ENCODE data around the gene ATP2C1. TPM values are rescaled to one million over a fixed set of nuclear protein-coding genes. Genes with fewer than 3 reads are reported as not detected.

The ATP2C1 gene
- total RNA-seq, 1 donor from 2014 or later = 68.7 TPM

DNA sequence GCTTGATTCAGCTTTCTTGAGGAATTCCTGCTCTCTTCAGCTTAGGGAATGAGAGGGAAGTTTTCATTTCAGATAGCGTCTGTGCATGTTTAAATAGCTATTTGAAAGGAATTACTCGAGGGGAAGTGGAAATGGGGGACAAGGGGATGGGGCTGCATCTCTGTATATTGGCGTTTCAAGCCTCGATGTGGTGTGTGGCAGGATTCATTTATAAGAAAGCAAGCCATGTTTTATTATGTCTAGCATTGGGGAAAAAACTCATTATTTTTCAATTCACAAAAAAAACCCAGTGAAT, 1.0 kb downstream of the ATP2C1 start:
- intact Hi-C loops (cut with micrococcal nuclease) = loop anchor here (2.0 to 10.0 kb wide), 3 partner anchors 38 to 1770 kb away; partner anchors contain the start of gene UBA5

GRCh38 chr3:130895690-130896488, 2.0 kb downstream of the ATP2C1 start:
- intact Hi-C loops (cut with micrococcal nuclease) = loop anchor here (2.0 to 10.0 kb wide), 2 partner anchors 37 to 1769 kb away; partner anchors contain the start of gene UBA5

DNA sequence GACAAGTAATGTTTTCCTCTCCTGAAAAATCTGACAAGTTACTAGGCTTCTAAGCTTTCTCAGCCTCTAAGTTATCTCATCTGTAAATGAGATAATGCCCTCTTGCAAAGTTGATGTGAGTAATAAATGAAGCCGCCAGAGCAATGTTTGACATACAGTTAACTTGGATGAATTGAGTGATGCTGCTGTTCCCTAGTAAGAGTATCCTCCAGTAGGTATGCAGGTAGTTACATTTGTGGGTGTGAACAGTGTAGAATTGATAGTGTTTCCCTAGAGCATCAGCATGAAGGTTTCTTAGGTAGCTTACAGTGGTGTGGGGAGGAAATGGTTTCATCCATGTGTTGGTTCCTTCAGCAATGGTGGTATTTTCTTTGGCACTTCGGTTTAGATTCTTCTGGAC, 3.4 kb downstream of the ATP2C1 start:
- intact Hi-C loops (cut with micrococcal nuclease) = loop anchor here (10.0 kb wide), 1 partner anchor 1767 kb away; the partner anchor contains the start of gene UBA5

- intact Hi-C loops (cut with micrococcal nuclease) = no loop called here
These were observed 7.1 kb downstream of the ATP2C1 start for GRCh38 chr3:130900959-130901358.

GRCh38 chr3:130901463-130902204, 7.8 kb downstream of the ATP2C1 start:
- intact Hi-C loops (cut with micrococcal nuclease) = no loop called here

GRCh38 chr3:130903412-130903908, 9.6 kb downstream of the ATP2C1 start:
- intact Hi-C loops (cut with micrococcal nuclease) = no loop called here

DNA sequence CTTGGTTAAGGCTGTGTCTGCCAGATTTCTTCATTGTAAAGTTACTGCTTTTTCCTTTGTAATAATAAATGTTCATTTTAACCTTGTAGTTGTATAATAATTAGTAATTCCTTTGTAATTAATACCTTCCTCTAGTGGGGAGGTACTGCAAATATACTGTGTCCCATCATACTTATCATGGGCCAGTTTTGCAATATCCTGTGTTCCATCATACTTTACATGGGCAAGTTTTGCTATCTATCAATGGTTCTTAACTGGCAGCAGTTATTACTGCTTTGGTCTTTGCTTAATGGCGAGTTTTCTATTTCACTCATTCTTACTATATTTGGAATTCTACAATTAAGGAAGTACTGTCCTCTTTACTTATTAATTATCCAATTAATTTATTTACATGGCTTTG, 10.6 kb downstream of the ATP2C1 start:
- intact Hi-C loops (cut with micrococcal nuclease) = no loop called here

- intact Hi-C loops (cut with micrococcal nuclease) = loop anchor here (5.0 kb wide), 1 partner anchor 42 kb away; no protein-coding TSS in a partner anchor
These were observed 11.7 kb downstream of the ATP2C1 start for GRCh38 chr3:130905551-130905950.

DNA sequence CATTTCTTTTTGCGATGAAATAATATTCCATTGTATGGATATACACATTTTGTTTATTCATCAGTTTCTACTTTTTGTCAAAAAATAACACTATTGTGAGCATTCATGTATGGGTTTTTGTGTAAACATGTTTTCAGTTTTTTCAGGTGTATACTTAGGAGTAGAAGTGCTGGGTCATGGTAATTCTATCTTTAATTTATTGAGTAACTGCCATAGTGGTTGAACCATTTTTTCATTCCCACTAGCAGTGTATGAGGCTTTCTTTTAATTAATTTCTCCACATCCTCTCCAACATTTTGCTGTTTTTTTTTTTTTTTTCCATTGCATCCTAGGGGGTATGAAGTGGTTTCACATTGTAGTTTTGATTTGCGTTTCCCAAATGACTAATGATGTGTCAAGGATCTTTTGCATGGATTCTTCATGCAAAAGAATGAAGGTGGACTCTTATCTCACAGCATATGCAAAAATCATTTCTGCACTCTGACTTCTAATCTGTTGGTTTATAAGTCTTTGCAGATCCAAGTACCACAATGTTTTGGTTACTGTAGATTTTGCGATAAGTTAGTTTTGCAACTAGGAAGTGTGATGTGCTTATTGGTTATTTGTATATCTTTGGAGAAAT, 12.6 kb downstream of the ATP2C1 start:
- intact Hi-C loops (cut with micrococcal nuclease) = loop anchor here (5.0 kb wide), 1 partner anchor 41 kb away; no protein-coding TSS in a partner anchor

DNA sequence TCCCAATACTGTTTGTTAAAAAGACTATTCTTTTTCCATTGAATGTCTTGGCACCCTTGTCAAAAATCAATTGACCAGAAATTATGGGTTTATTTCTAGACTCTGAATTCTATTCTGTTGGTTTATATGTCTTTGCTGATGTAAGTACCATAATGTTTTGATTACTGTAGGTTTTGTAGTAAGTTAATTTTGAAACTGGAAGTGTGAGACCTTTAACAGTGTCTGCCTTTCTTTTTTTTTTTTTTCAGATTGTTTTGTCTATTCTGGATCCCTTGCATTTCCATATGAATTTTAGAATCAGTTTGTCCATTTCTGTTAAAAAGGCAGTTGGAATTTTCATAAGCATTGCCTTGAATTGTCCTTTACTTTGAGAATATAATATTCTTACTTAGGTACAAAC, 13.6 kb downstream of the ATP2C1 start:
- intact Hi-C loops (cut with micrococcal nuclease) = loop anchor here (5.0 kb wide), 1 partner anchor 40 kb away; no protein-coding TSS in a partner anchor

- intact Hi-C loops (cut with micrococcal nuclease) = loop anchor here (1.0 to 5.0 kb wide), 5 partner anchors 15 to 162 kb away; partner anchors contain the start of genes ASTE1, NEK11 and PIK3R4
These were observed 14.1 kb downstream of the ATP2C1 start for GRCh38 chr3:130907966-130908365.

GRCh38 chr3:130915567-130916292, 21.8 kb downstream of the ATP2C1 start:
- intact Hi-C loops (cut with micrococcal nuclease) = no loop called here

DNA sequence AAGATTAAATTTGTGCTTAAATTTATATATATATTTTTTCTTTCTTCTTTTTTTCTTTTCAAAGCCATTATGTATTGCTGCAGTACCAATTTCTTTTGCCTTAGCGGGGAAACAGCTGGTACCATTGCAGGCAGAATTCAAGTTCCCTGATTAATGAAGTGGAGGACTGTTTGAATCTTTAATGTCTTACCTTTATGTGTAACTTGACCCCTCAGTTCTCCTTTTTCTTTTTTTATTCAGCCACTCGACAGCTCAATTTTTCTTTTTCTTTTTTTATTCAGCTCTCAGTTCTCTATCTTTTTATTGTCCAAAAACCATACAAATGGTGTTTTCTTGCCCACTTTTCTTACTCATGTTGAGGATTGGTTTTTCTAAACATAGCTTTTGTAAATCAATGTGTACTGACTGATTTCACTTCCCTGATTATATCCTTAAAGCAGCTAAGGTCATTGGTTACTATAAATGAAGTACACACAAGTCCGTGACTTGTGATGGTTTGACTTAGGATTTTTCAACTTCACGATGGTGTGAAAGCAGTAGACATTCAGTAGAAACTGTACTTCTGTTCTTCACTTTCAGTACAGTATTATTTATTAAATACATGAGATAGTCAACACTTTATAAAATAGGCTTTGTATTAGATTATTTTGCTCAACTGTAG, 22.8 kb downstream of the ATP2C1 start:
- intact Hi-C loops (cut with micrococcal nuclease) = no loop called here

DNA sequence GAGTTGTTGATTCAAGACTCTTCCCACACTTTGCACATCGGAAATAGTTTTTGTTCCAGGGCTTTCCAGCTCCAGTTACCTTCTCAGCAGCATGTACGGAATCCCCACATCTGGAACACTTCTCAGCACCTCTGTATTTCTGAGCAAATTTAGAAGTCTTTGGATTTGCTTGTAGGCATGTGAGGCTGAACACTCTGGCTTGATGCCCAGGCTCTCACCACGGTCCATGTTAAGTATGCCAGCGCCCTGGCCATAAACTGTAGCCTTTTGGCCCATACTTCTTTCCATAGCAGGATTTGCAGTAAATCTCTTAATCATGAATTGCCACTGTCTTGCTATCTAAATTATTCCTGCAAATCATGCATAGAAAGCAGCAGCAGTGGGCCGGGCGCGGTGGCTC, 24.4 kb downstream of the ATP2C1 start:
- intact Hi-C loops (cut with micrococcal nuclease) = no loop called here

- intact Hi-C loops (cut with micrococcal nuclease) = no loop called here
These were observed 31.7 kb downstream of the ATP2C1 start for GRCh38 chr3:130925628-130926027.

GRCh38 chr3:130926504-130926903, 32.6 kb downstream of the ATP2C1 start:
- intact Hi-C loops (cut with micrococcal nuclease) = no loop called here

DNA sequence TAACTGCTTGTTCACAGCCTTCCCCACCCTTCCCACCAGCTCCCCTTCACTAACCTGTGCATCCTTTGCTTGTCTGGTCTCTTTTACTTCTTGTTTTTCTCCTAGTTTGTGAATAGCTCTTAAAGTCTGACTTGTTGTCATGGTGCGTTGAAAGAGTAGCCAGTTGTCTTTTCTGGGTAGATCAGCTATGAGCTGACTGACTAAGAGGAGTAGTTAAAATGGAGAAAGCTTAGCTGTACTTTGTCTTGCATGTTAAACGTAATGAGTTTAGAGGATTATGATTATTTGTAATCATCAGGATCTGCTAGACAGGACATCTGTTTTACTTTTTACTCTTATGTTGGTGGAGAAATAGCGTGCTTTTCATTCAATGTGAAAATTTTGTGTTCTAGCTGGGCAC, 35.9 kb downstream of the ATP2C1 start:
- intact Hi-C loops (cut with micrococcal nuclease) = no loop called here

DNA sequence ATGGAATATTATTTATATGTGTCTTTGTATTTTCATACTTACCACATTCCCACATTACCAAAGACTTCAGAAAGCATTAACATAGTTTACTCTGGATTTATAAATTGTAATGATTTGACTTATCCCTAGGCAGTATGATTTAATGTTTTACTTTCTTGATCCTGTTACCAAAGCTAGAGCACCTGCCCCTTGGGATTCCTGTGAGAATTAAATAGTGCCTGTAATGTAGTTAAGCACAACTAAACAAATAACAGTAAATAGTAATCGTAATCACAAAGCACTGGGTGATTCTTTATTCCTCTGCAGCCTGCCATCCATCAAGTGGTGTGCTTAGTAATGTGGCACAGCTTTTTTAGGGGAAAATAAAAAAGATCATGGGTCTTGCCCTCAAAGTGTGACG, 39.1 kb downstream of the ATP2C1 start:
- intact Hi-C loops (cut with micrococcal nuclease) = loop anchor here (2.0 kb wide), 1 partner anchor 38 kb away; the partner anchor contains the start of gene ATP2C1

DNA sequence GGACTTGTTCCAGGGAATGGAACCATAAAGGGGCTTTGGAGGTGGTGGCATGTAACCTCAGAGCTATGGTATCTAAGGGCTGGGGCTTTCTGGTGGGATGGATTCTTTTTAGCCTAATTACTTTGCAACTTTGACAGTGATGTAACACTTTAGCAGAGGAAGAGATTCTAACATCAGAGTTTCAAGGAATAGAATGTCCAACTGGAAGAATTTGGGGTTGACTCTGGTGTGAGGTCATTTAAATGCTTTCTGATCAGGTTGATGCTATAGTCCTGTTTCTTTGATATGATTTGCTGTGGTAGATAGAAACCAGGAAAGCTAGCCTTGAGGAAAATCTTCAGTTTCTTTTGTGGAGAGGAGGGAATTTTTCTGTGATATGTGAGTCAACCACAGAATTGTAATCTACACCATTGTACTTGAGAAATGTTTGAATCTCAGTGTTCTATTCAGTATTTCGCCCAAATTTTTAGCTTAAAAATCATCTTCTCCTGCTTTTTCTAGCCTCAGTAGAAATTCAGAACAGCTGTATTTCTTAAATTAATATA, 40.0 kb downstream of the ATP2C1 start:
- intact Hi-C loops (cut with micrococcal nuclease) = loop anchor here (2.0 kb wide), 1 partner anchor 39 kb away; the partner anchor contains the start of gene ATP2C1

Data from T-helper 1 cell treated with Interleukin-12 subunit alpha and Interleukin-12 subunit beta and Interleukin-4 antibody, amounts not matched to agents 30 ng/mL and 1 ng/mL, for 36 hours (primary cell).